ENCODE results near the gene STOML1.
A peak's percentile ranks its signal among the peaks of the same experiment; 100 is the strongest.

The STOML1 gene

DNA sequence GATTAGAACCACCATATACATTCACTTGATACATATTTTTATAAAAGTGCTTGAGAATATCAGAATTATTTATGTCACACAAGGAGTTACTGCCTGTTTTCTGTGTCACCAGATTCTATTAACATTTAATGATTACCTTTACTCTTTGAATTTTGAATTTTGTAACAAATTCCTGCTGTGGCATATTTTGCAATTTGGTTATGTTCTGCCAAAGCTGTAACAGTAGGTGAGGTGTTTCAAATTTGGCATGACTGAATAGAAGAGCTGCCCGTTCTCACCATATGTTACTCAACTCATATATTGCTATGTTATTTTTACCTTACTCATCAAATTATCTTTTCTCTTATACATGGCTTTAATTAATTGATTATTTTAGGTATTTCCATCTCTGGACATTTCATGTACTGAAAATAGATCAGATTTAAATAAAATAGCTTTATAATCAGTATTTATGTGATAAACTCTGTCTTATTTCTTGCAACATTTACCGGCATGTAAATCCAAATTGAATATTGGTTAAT, 21.3 kb upstream of the STOML1 start:
- no peak for DNase-seq (ENCODE audit: low spot score)

DNA sequence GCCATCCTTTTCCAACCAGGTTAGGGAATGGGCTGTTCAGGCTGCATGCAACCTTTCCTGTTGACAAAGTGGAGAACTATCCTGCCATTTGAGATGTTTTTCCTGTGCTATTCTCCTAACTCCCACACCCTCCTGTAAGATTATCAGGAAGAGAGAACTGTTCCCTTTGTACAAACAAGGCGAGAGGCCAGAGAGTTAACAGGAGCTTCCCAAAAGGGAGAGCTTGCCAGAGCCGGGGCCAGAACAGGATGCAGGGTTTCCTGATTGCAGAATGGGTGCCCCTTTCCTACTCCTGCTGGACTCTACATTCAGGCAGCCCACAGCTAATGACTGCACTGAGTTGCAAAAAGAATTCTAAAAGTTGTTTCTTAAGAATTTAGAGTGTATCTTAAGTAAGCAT, 19.5 kb upstream of the STOML1 start:
- DNase-seq (ENCODE audit: low spot score): no peak

DNA sequence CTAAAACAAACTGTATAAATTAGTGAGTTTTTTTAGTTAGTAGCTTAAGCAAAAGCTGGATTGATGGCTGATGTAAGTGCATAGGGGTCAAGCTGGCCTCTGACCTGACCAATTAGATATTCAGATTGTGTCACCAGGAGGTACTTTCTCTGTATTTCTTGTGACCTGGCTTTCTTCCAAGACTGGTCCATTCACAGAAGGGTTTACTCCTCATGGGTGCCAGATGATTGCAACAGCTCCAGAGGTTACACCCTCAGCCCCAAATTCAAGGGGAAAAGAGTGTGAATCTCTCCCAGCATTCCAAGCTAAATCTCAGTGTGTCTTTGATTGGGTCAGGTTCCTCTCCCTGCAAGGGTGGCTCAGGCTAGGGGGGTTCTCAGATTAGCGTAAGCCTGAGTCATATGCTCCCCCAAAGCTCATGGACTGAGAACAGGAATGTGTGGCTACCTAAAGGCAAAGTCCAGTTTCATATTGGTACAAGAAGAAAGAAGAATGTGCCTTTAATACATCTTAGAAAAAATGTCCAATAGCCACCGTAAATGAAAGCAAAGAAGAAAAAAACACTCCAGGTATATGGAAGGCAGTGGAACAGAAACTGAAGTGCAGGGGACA, 18.9 kb upstream of the STOML1 start:
- DNase-seq (ENCODE audit: low spot score): no peak

DNA sequence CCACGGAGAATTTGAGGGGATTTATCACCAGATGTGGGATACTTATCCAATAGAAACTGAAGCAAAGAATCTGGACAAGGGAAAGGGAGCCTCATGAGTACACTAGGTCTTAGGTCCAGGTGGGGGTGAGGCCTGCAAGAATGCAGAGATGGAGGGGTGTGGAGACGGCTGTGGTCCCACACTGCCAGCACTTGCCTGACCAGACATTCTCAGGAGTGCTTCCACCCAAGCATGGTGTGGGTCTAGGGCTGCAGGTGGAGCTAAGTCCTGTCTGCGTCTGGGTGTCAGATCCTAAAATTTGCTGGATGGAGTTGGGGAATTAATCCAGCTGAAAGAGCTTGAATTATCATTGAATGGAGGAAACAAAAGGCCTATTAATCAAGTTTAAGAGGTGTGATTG, 16.8 kb upstream of the STOML1 start:
- DNase-seq (ENCODE audit: low spot score): no peak

DNA sequence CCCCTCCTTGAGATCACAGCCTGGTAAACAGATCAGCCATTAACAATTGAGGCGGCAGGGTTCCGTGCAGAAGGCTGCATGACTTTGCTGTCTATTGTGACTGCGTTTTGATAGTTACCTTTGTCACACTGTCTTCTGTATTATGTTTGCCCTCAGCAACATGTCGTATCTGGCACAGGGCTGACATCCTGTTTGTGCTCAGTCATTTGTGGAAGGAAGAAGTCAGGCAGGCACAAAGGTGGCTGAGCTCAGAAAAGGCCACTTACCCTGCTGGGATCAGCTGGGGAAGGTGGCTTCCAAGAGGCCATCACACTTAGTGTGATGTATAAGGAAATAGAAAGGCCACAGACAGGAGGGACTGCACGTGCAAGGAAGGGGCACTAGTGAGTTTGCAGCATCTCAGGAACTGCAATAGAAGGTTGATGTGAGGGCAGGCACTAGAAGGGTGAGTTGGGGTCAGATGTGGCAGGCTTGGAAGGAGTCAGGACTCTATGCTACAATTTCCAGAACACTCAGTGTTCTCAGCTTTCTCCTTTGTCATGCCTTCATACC, 15.8 kb upstream of the STOML1 start:
- DNase-seq (ENCODE audit: low spot score): no peak

DNA sequence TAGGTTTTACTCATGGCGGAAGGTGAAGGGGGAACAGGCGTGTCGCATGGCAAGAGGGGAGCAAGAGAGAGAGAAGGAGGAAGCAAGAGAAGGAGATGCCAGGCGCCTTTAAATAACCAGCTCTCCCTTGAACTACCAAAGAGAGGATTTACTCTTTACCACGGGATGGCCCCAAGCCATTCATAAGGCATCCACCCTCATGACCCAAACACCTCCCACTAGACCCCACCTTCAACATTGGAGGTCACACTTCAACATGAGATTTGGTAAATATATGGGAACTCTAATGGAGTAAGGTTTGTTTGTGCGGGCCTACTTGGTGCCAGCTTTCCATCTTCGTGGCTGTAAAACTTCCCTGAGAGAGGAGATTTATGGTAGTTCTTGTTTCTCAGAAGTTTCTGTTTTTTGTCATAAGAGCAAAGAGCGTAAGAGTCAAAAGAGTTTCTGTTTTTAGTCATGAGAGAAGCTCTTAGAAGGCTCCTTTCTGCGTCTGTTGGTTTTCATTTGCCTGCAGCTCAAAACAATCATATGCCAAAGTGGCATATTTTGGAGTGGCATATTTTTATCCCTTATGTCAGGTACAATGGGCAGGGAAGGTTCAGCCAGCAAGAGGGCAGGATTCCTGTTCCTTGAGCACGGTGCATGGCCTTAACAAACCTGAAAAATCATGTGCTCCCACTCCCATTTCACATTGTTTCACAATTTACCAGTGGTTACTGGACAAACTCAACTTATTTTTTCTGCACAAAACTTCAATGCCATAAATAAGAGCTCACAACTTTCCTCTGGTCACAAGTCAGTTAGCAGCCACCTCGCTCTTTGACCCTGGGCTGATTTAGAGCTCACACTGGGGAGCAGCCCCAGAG, 14.9 kb upstream of the STOML1 start:
- no peak for DNase-seq (ENCODE audit: low spot score)

DNA sequence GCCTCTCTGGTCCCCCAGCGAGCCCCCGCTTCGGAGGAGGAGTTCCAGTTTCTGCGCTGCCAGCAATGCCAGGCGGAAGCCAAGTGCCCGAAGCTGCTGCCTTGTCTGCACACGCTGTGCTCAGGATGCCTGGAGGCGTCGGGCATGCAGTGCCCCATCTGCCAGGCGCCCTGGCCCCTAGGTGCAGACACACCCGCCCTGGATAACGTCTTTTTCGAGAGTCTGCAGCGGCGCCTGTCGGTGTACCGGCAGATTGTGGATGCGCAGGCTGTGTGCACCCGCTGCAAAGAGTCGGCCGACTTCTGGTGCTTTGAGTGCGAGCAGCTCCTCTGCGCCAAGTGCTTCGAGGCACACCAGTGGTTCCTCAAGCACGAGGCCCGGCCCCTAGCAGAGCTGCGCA, 5.9 kb upstream of the STOML1 start:
- no peak for DNase-seq (ENCODE audit: low spot score)

DNA sequence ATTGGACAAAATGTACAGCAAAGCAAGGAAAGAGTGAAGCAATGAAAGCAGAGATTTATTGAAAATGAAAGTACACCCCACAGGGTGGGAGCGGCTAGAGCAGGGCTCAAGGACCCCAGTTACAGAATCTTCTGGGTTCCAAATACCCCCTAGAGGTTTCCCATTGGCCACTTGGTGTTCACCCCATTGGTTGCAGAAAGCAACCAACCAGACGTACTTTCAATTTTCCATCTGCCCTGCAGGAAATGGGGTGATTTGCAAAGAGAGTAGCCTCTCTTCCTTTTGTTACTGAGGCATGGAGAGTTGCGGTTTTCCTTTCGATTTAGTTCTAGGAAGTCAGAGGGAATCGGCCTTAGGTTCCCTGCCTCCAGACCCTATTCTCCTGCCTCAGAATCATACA, 4.8 kb upstream of the STOML1 start:
- peak; percentile 19 for DNase-seq (ENCODE audit: low spot score)

DNA sequence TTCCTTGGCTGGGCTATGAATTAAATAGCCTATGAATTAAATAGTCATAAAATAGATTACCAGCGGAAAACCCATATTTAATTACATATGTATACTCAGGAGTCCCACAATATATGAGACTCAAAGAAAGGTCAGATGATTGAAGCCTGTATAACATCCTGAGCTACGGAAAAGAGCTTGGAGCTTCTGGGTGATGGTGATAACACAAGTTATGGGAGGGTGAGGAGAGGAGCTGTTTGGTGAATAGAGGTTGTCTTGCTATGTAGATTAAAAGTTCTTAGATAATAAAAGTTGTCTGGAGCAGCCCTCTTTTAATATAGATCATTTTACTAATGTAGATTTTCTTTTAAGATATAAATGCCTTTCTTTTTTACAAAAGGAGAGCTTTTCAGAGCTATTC, 4.2 kb upstream of the STOML1 start:
- no peak for DNase-seq (ENCODE audit: low spot score)

DNA sequence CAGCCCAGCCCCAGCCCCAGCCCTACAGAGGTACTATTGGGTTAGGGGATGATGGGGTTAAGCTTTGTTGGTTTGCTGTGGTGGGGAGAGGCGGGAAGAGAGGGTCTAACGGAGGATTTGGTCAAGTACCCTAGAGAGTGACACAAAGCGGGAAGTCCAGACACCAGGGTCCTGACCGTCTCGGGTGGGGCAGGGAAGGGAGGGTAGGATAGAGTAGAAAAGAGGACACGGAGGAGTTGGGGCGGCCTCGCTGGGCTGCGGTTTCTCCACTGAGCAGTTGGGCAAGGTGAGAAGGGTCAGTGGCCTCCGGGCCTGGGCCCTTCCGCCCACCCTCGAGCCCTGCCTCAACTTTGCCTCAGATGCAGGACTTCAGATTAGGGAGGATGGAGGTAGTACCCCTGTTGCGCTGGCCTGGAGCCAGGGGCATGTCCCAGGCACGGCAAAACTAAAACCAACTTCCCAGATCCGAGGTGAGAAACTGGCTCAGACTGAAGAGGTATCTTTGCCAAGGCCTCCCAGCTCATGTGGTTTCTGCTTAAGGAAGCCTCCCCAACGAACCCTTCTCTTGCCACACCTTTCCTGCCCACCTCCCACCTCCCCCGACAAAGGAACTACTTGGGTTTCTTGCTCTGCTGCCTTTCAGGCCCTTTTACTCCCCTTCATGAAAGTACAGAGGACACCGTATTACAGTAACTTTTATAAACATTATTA, 3.0 kb upstream of the STOML1 start:
- peak; percentile 35 for DNase-seq (ENCODE audit: low spot score)

DNA sequence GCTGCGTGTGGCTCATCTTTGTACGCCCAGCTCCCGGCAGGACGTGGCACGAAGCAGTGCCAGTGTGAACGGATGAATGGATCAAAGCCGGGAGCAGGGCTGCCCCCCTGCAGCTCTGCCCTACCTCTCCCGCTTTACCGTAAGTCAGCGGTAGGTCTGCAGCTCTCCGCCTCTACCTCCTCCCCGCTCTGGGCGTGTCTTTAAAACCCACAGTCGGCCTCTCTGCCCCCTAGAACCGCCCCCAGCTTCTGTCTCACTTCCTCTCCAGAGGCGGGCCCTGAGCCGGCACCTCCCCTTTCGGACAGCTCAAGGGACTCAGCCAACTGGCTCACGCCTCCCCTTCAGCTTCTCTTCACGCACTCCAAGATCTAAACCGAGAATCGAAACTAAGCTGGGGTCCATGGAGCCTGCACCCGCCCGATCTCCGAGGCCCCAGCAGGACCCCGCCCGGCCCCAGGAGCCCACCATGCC, 2.4 kb upstream of the STOML1 start, which contains the start of gene PML:
PML (plus strand) TSS at position 304 of the 471 bp plus-strand sequence; CDS start at position 401, 97 bp downstream.
- peak; percentile 98 for DNase-seq (ENCODE audit: low spot score)

DNA sequence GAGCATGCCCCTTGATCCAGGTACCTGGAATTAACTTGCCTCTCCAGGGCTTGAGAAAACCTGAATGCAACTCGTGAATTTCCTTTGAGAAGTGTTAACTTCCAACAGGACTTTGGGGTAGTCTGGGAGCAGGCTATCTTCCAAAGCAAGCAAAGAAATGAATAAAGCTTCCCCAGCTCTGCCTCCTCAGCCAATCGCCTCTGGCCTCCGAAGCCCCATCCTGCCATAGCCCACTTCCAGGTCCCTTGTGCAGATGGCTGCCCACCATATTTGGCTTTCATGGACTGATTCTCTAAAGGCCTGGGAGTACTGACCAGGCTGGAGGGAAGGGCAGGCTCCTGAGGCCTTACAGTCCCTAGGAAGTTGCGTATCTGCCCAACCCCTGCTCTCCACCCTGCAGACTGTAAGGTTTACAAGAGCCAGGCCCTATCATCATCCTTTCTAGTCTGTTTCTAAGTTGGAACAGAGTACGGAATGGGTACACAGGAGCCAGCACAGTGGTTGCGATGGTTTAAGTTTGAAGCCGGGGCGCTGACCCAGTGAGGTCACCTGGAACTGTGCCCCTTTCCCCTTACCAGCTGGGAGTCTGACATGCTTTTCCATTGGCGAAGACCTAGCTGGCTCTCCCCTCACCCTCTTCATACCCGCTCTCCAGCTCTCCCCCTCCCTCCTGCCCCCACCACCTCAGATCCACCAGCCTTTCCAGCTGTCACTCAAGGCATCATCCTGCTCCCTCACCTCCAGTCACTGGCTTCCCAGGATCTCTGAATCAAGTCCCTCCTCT, 1.3 kb upstream of the STOML1 start:
- no peak for DNase-seq (ENCODE audit: low spot score)

DNA sequence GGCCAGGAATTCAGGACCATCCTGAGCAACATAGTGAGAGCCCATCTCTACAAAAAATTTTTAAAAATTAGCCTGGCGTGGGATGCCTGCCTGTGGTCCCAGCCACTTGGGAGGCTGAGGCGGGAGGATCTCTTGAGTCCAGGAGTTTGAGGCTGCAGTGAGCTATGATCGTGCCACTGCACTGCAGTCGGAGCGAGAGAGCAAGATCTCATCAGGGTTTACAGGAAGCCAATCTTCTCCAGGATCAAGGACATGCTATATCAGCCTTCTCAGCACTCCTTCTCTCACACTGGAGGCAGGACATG, 451 bp upstream of the STOML1 start:
- DNase-seq (ENCODE audit: low spot score): no peak

DNA sequence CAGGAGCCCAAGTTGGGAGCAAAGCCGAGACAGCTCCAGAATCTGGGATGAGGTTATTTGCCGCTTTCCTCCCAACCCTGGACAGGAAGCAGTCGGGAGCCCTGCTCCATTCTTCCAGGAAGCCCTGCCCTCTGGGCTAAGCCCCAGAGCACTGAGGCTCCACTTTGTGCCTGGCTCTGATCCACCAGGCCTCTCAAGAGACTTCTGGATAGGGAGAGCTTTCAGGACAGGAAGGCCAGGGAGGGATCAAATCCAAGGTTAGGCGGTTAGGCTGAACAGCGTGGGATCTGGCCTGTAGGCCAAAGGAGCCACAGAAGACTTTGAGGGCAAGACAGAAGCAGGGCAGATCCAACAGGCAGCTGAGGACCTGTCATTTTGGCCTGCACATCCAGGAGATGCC, 835 bp downstream of the STOML1 start:
- DNase-seq (ENCODE audit: low spot score): peak; percentile 22

DNA sequence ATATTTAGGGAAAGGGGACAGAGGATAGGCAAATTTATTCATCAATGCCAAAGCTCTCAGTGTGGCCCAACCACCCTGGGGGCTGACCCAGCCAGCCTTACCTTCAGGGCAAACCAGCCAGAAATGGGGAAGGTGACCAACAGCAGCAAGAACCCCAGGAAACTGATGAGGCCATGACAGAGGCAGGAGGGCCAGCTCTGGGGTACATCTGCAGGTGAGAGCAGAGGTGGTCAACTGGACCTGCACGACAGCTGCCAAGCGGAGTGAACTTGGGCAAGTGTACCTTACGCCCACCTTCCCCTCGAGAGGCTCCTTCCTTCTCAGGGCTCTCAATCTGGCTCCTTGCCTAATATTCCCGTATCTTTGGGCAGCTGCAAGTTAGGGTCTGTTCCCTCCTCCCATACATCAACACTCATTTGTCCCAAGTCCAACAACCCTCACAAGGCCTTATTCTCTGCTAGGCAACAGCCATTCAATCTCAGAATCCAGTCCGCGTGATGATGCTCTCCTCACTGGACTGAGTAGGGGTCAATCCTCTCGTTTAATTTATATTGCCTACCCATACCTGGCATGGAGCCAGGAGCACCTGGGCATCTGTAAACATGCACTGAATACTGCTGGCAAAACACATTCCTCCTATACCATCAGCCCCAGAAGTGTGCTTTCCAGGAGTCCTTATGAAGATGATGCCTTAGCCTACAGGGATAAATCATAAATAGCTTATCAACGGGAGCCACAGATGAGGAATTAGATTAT, 1.7 kb downstream of the STOML1 start:
- no peak for DNase-seq (ENCODE audit: low spot score)

DNA sequence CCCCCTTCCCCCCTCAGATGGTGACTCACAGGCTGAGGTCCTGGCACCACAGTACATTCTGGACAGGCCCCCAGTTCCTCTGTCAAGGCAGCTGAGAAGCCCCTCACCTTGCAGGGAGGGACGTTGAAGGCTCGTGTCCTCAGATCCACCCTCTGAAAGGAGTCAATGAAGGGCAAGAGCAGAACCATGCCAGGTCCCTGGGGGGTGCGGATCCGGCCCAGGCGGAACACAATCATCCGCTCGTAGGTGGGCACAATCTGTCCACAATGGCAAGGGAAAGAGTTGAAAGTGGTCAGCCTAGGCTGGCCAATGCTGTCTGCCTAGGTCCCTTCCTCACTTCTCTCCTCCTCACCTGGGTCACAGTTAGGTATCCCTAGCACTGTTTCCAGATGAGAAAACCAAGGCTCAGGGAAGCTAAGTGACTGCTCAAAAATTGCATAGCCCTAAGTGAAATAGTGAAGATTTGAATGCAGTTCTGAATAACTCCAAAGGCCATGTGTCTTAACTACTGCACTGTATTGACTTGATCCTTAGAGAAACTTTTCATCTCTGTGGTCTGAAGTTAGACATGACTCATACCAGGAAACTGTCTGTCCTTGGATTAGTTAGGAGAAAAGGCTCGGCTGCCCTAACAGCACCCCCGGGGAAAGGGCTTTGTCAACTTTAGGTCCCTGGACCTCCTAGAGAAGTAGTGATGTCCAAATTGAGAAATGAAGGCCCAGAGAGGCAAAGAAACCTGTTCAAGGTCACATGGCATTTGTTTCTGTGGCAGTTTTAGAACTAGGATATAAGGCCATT, 2.9 kb downstream of the STOML1 start:
- no peak for DNase-seq (ENCODE audit: low spot score)

DNA sequence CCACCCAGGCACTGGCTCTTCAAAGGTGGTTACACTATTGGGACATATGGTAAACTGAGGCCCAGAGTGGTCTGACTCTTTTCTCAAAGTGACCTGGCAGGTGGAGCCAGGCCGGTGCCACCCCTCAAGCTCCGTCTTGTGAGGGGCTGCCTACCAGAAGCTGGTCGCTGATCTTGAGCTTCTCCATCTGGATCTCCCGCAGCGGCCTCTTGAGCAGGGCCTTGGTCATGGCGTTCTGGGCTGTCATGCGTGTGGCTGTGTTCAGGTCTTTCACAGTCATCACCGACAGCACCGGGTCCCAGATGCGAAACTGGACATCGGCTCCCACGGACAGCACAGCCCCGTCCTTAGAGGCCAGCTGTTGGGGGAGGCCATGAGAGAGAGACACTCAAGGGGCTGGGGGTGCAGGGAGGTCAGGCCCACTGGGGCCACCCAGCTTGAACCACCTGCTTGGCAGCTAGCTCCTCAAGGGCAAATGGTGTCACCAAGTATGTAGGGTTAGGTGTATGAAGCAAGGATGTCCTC, 3.6 kb downstream of the STOML1 start:
- DNase-seq (ENCODE audit: low spot score): no peak

DNA sequence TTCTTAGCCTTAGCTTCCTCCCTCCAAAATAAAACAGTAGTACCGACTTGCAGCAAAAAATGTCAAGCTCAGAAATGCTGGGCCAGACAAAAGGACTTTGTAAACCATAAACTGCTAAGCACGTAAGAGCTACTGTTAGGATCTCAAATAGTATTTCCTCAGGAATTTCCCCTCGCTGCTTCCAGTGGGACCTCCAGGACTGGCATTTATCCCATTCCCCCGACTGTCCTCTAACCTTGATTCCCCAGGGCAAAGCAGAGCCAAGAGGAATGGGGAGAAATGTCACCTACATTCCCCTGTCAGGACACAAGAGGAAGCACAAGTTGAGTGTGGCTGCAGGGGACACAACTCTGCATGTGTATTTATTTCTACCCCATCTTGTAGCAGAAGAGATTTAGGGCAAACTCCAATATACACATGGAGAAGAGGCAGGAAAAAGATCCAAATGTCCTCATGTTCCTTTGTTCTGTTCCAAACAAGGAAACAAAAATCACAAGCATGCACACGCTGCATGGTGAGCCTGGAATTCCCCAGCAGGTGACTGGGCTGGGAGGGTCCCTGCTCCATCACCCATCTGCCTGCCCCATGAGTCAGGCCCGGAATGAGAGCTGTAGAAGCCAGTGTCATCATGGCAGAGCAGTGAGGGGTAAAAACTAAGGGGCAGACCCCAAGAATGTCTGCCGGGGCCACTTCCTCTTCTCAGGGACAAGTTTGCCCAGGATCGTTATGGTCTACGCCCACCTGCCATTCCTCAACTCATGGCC, 4.2 kb downstream of the STOML1 start:
- DNase-seq (ENCODE audit: low spot score): no peak

DNA sequence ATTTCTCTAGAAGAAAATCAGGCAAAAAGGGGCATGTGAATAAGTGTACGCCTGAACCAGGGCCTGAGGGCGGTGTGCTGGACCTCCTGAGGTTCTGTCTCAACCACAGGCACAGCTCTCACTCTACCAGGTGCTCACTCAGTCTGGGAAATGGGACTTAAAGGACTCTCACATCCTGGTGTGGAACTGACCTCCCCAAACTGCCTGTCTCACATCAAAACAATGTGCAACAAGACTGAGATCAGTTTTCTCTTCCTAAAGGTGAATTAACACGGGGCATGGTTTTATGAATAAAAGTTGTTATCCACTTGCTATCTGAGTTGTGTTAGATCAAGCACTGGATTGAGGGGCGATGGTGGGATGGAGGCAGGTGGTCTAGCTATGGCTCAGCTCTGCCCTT, 4.8 kb downstream of the STOML1 start:
- DNase-seq (ENCODE audit: low spot score): no peak

Data from cerebellar cortex (tissue), 1 donor.